Measurements from ENCODE around the gene PPP2R3C.
A peak's percentile ranks its signal among the peaks of the same experiment; 100 is the strongest.
"Not testable (repeated sequence)": the region's sequence is repeated elsewhere in the genome, so short reads cannot be mapped to it uniquely, and the experiment has no call there.

The PPP2R3C gene

GRCh38 chr14:35051796-35052195 lies 70.0 kb downstream of the PPP2R3C start:
- DNase-seq = no peak

- DNase-seq = peak; percentile 52
These were observed 71.1 kb downstream of the PPP2R3C start for GRCh38 chr14:35050652-35051051.

- no peak for DNase-seq
These were observed 73.7 kb downstream of the PPP2R3C start for GRCh38 chr14:35047976-35048513.

- no peak for DNase-seq
These were observed 74.8 kb downstream of the PPP2R3C start for GRCh38 chr14:35046751-35047536.

GRCh38 chr14:35046048-35046750 lies 75.6 kb downstream of the PPP2R3C start, which contains the start of gene FAM177A1:
TSS of gene FAM177A1 (plus strand) at chr14:35046272. CDS start at chr14:35046464, 192 bp downstream.
- peak; percentile 97 for DNase-seq

GRCh38 chr14:35045798-35046047 lies 76.1 kb downstream of the PPP2R3C start:
- no peak for DNase-seq

GRCh38 chr14:35044939-35045797 lies 76.6 kb downstream of the PPP2R3C start:
- peak; percentile 30 for DNase-seq

- DNase-seq = no peak
These were observed 78.7 kb downstream of the PPP2R3C start for GRCh38 chr14:35043046-35043445.

GRCh38 chr14:35042632-35043031 lies 79.2 kb downstream of the PPP2R3C start:
- DNase-seq = no peak

- not testable (repeated sequence) for DNase-seq
These were observed 83.5 kb downstream of the PPP2R3C start for GRCh38 chr14:35038312-35038711.

Measured in fibroblast of skin of abdomen (primary cell).